ACHN (cell line): ENCODE data around the gene ANKRD55.
"Not testable (repeated sequence)": the region's sequence is repeated elsewhere in the genome, so short reads cannot be mapped to it uniquely, and the experiment has no call there.

ENCODE experiments used
- DNase-seq: peaks from one replicate; pipeline ENCODE4 v3.0.0-alpha.2; 2015
- in situ Hi-C: cut with HindIII; loops from 2 replicates; pipeline ENCODE4 v1.10.0; 2017; ENCODE audit warnings: low sequenced_read_pairs, low pct_ligation_motif_present, low pct_unique_long_range_greater_than_20kb

The ANKRD55 gene

GRCh38 chr5:56257763-56258529, 24.8 kb upstream of the ANKRD55 start:
- DNase-seq, in situ Hi-C loops: not testable (repeated sequence)

- in situ Hi-C loops: no loop called here
- DNase-seq: no peak
Measured at GRCh38 chr5:56257010-56257409, 23.9 kb upstream of the ANKRD55 start.

GRCh38 chr5:56255502-56255901, 22.4 kb upstream of the ANKRD55 start:
- no peak for DNase-seq
- in situ Hi-C loops: no loop called here

- DNase-seq: no peak
- in situ Hi-C loops: no loop called here
Measured at GRCh38 chr5:56253924-56254323, 20.8 kb upstream of the ANKRD55 start.

- in situ Hi-C loops: no loop called here
Measured at GRCh38 chr5:56253126-56253525, 20.0 kb upstream of the ANKRD55 start.

GRCh38 chr5:56251918-56252553, 18.9 kb upstream of the ANKRD55 start:
- DNase-seq: no peak
- in situ Hi-C loops: no loop called here

More at GRCh38 chr5:56253126-56253525, 20.0 kb upstream of the ANKRD55 start:
- DNase-seq: no peak

GRCh38 chr5:56251440-56251839, 18.3 kb upstream of the ANKRD55 start:
- no peak for DNase-seq
- in situ Hi-C loops: no loop called here

GRCh38 chr5:56250011-56250410, 16.9 kb upstream of the ANKRD55 start:
- in situ Hi-C loops: no loop called here
- no peak for DNase-seq

GRCh38 chr5:56249085-56249484, 16.0 kb upstream of the ANKRD55 start:
- in situ Hi-C loops, DNase-seq: not testable (repeated sequence)

- in situ Hi-C loops: no loop called here
- no peak for DNase-seq
Measured at GRCh38 chr5:56247592-56247991, 14.5 kb upstream of the ANKRD55 start.

GRCh38 chr5:56246769-56247168, 13.6 kb upstream of the ANKRD55 start:
- in situ Hi-C loops: no loop called here
- DNase-seq: no peak

- in situ Hi-C loops: no loop called here
- no peak for DNase-seq
Measured at GRCh38 chr5:56245481-56245880, 12.4 kb upstream of the ANKRD55 start.

GRCh38 chr5:56244627-56245026, 11.5 kb upstream of the ANKRD55 start:
- DNase-seq: no peak
- in situ Hi-C loops: no loop called here

GRCh38 chr5:56242271-56242670, 9.1 kb upstream of the ANKRD55 start:
- DNase-seq, in situ Hi-C loops: not testable (repeated sequence)

GRCh38 chr5:56232538-56232937, 592 bp downstream of the ANKRD55 start:
- in situ Hi-C loops: no loop called here
- no peak for DNase-seq

GRCh38 chr5:56230576-56230975, 2.6 kb downstream of the ANKRD55 start:
- no peak for DNase-seq
- in situ Hi-C loops: no loop called here

- in situ Hi-C loops: no loop called here
- DNase-seq: no peak
Measured at GRCh38 chr5:56229111-56229510, 4.0 kb downstream of the ANKRD55 start.

- in situ Hi-C loops: no loop called here
- no peak for DNase-seq
Measured at GRCh38 chr5:56228631-56229030, 4.5 kb downstream of the ANKRD55 start.

GRCh38 chr5:56227691-56228090, 5.4 kb downstream of the ANKRD55 start:
- DNase-seq: no peak
- in situ Hi-C loops: no loop called here

GRCh38 chr5:56223298-56223697, 9.8 kb downstream of the ANKRD55 start:
- in situ Hi-C loops: not testable (repeated sequence)

More at GRCh38 chr5:56223298-56223697, 9.8 kb downstream of the ANKRD55 start:
- not testable (repeated sequence) for DNase-seq
